GM19023 (cell line): ENCODE measurements around the gene PARD6G.
"Not testable (repeated sequence)": the region's sequence is repeated elsewhere in the genome, so short reads cannot be mapped to it uniquely, and the experiment has no call there.

Experiments
- ATAC-seq: cut with Tn5 transposase; IDR thresholded peaks from one replicate; pipeline ENCODE4 v1.9.1; 2021; ENCODE audit warnings: mild to moderate bottlenecking, moderate library complexity; ENCODE audit not compliant: unreplicated experiment

PARD6G gene

DNA sequence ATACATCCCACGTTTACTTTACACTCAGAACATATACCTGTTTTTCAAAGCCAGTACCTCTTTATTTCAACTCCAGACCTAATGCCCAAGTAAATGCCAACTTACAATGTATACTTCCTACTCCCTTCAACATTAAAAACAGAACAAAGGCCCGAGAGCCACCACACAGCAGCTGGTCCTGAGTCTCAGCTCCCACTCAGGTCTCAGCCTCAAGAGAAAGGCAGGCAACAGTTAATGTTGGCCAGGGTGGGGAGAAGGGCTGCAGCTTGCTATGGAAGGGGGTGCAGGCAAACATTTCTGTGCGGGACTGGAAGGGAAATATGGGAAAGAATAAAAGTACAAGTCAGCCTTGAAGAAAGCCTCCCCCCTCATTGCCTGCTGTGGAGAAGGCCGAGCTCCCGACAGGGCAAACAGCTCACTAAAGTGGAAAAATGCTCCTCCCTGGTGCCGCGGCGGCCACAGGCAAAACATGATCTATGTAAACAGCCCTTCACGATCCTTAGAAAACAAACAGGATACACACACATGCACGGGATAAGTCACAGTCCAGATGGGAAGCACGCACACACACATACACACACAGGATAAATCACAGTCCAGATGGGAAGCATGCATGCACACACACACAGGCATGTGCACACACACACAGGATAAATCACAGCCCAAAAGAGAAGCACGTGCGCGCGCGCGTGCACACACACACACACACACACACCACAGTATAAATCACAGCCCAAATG is 70.8 kb downstream of the PARD6G start:
- no peak for ATAC-seq

DNA sequence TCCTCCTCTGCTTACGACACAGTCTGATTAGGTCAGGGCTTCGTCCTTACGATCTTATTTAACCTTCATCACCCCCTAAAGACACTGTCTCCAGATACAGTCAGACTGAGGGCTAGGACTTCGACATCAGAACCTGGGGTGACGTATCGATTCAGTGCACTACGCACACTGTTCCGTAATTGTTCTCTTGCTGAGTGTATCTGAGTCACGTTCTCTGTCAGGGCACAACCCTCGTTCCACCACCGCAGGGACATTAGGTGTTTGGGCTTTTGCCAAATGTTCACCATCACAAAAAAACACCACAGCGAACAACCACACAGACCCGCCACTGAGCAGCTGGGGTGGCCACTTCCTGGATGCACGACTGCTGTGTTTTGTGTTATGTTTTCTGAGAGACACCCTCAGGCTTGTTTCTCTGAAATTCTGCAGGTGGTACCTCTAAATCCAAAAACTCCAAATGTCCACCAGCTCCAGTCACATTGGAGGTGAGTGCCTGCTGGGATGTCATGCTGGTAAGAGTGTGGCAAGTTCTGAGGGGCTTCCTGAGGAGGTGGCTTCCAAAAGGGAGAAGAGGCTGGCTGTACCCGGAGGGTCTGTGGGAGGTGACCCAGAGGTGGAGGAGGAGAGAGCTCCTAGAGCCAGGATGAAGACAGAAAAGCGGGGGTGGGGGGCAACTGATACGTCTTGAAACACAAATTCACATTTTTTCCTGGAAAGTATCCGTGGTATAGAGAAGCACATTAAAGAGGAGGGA is 71.7 kb downstream of the PARD6G start:
- ATAC-seq, result no peak

DNA sequence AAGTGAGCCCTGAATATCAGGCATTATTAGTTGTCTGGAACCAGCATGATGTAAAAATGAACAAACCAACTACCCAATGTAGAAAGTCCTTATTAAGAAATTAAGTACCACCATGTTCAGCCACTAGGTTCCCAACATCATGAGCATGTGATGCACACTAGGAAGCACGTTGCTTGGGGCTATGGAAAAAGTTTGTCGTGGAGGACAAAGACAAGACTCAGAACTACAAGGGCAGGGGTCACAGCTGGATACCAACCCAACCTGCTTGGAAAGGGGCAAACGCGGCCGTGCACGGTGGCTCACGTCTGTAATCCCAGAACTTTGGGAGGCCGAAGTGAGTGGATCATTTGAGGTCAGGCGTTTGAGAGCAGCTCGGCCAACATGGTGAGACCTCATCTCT is 74.3 kb downstream of the PARD6G start:
- no peak for ATAC-seq

DNA sequence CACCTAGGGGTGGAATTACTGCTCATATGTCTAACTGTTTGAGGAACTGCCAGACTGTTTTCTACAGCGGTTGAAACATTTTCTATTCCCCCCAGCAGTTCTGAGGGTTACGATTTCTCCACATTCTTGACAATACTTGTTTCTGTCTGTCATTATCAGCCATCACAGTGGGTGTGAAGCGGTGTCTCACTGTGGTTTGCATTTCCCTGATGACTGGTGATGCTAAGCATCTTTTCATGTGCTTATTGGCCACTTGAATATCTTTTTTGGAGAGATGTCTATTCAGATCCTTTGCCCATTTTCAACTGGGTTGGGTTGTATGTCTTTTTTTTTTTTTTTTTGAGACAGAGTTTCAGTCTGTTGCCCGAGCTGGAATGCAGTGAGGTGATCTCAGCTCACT is 75.3 kb downstream of the PARD6G start:
- ATAC-seq, result no peak

DNA sequence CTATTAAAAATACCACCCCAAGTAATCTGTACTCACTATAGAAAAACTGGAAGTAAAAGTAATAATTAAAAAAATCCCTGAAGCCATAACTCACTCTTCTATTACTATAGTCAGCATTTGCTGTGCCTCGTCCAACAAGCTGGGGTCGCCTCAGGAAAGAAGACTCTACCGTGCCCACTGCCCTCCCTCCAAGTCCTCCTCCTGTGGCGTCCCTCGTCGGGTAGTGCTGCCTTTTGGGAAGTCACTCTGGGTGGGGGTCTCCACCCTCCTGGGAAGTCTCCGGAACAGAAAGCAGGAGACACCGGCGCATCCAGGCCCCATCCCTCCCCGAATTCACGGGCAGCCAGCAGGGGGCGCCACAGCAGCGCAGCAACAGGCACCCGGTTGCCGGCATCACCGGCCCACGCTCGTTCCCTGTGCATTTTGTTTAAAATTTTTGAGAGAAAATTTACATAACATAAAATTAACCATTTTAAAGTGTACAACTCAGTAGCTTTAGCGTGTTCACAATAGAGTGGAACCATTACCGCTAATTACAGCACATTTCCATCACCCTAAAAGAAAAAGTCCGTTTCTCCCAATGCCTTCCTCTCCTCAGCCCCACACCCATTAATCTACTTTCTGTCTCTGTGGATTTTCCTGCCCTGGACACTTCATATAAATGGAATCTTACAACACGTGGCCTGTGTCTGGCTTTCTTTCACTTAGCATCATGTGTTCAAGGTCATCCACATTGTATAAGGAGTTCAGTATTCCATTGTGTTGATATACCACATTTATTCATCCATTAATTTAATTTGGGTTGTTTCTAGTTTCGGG is 76.1 kb downstream of the PARD6G start:
- no peak for ATAC-seq

DNA sequence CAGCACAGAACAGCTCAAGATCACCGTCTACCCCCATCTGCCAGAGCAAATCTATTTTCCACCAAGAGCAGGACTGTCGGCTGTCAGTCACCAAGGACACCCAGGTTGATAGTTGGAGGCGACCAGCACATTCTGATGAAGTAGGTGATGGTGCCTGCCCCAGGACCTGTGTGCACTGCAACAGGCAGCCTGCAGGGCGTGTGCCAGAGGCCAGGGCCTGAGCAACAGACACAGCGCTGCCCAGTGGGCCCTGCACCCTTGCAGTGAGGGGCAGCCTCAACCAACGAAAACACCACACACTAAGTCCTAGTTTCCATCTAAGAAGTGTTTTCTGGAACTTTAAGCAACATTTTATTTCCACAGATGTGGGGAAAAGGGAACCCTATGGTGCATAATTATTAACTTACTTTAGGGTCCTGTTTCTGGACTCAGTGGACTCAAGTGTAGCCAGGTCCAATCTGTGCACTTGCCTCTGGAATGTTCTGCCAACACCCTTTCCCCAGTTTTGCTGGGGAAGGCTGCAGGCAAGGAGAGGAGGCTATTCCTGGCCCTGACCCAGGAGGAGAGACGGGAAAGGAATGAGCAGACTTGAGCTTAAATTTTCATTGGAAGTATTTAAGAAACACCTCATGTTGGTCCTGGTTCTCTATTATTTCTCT is 76.8 kb downstream of the PARD6G start:
- no peak for ATAC-seq

DNA sequence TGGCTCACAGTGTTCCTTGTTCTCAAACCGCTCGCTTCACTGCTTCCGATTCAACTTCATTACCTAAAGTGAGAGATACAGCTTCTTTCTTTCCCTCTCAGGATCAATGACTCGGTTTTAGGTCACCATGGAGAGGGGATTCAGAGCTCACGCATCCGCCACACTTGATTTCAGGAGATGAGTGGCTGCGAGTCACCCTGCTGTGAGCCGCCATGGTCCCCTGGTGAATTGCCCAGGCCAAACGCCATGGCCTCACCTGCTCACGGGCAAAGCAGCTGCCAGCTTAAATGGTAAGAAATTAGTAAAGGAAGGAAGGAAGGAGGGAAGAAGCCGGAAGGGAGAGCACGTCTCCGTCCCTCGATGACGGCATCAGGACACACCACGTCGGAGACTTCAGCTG is 77.7 kb downstream of the PARD6G start:
- no peak for ATAC-seq

DNA sequence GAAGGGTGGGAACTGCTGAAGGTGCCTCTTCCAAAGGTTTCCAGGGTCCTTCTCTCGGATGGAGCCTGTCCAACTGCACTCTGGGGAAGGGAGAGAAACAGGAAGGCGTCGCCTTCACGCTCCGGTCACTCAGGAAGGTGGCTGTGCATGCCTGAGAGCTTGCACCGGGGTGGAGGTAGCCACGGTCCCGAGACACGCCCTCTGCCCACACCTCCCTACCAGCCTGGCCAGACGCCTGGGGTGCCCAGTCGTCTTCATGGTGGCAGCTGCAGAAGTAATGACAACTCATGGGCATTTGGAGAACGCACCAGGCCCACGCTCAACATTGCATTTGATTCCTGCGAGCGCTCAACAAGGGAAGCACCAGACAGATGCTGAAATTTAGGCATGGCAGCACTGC is 78.3 kb downstream of the PARD6G start:
- ATAC-seq, result no peak

DNA sequence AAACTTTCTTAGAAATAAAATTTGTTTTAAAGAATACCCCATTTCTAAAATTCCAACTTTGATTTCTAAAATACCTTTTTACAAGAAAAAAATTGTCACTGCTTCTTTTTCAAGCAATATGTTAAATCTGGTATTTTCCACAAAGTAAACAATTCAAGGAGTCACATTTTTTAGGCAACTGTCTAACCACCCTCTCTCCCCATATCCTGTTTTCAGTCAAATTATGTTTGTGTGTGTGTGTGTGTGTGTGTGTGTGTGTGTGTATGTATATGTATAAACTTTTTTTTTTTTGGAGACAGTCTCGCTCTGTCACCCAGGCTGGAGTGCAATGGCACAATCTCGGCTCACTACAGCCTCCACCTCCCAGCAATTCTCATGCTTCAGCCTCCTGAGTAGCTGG is 79.0 kb downstream of the PARD6G start:
- ATAC-seq, result no peak

DNA sequence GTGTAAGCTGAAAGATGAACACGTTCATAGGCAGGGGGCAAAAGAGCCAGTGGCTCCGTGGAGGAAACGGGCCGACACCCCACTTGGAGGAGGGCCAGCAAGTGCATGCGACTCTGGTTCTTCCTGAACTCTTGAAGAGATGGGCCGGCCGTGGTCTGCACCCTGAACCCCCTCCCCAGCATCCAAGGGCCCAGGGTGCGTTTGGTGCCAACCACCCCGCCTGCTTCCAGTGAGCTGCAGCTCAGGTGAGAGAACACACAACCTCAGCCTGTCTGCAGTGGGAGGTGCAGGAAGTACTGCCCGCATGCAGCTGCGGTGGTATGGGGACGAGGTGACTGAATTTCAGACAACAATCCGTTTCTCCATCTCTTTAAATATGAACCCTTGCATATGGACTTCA is 79.4 kb downstream of the PARD6G start:
- ATAC-seq, result no peak

DNA sequence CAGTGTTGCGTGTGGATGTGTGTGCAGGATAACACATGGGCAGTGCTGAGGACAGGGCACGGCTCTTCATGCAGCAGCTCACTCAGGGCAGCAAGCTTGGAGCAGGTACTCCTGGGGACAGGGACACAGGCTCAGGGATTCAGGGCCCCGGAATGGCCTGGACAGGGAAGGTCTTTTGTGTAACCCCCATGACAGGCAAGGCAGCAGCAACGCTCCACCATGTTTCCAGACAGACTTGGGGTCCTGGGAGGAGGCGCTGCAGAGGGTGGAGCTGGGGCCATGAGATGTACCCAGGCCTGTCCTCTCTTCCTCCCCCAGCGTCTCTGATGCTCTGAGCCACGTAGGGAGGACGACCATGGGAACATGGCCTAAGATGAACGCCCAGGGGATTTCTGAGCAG is 80.0 kb downstream of the PARD6G start:
- ATAC-seq, result no peak

DNA sequence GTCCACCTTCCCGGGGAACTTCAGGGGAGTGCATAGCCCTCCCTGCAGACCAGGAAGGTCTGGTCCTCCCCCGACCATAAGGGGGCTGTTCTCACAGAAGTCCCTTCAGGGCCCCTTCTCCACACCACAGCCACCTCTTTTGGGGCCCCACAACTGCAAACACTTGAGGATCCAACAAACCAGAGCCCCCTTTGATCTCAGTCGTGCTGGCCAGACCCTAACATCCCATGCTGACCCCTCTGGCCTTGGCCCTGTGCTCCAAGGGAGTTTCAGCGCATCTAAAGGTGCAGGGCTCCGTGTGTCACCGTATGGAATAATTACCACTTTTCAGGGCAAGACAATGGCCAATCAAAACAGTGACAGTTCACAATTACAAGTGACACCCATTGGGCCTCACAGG is 80.6 kb downstream of the PARD6G start:
- ATAC-seq, result no peak

DNA sequence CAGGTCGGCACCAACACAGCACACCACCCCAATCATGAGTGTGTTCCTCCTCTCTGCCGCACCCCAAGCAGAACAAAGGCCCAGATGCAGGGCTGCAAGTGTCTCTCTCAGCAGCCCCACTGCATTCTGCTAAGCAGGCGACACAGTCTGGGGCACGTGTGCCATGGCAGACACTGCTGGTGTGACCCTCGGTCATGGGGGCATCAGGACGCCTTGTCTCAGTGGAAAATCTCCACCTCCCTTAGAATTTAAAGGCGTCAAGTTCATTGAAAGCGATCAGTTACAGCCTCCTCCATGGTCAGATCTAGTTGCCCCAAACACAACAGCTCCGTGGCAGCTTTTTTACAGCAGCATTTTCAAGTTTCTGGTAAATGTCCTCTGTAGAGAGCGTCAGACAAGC is 81.1 kb downstream of the PARD6G start:
- ATAC-seq, result no peak

DNA sequence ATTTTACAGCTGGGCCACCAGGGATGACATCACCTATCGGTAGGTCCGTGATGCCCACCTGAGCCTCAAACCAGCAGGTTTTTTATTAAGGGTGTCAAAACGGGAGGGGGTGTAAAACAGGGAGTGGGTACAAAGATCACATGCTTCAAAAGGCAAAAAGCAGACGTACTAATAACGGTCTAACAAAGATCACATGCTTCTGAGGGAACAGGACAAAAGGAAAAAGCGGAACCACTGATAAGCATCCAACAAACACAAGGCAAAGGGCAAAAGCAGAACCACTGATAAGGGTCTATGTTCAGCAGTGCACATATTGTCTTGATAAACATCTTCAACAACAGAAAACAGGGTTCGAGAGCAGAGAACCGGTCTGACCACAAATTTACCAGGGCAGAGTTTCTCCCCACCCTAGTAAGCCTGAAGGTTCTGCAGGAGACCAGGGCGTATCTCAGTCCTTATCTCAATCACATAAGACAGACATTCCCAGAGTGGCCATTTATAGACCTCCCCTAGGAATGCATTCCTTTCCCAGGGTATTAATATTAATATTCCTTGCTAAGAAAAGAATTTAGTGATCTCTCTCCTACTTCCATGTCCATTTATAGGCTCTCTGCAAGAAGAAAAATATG is 82.5 kb downstream of the PARD6G start:
- not testable (repeated sequence) for ATAC-seq

DNA sequence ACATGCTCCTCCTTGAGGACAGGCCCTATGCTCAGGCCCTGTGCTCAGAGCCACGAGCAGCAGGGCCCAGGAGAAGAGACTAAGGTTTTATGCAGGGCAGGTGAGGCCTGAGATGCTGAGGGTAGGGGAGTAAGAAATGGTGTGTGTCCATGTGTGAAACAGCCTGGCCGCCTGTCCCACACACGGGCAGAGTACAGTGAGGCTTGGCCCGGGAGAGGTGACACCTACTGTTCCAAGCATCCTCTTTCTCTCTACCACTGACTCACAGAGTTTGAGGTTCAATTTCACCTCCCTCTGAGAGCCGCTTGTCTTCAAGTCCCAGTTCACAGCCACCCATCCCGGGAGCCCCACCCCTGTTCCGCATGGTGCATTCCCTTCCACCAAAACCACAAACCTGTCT is 84.1 kb downstream of the PARD6G start:
- ATAC-seq, result no peak

DNA sequence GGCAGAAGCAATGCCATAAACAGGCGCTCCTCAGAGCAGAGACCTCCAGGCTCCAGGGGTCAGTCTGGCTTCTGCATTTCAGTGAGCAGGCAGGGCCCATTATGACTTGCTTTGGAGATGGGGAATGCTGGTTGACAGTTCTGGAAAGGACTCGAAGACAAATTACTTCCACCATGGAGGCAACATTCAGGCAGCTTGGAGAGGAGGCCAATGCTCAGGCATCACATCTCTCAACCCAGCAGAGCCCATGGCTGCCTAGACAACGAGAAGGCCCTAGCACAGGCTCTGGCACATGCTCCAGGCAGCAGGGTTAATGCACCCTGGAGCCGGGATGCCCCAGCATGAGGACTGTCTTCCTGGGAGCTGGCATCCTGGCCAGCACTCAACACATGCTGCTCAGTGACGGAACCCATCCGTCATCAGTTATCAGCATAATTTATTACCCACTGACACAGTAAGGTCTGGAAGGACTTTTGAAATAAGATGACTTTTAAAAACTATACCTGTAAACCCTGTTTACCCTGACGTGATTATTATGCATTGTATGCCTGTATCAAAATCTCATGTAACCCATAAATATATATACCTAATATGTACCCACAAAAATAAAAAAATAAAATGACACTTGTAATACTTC is 85.4 kb downstream of the PARD6G start:
- no peak for ATAC-seq

DNA sequence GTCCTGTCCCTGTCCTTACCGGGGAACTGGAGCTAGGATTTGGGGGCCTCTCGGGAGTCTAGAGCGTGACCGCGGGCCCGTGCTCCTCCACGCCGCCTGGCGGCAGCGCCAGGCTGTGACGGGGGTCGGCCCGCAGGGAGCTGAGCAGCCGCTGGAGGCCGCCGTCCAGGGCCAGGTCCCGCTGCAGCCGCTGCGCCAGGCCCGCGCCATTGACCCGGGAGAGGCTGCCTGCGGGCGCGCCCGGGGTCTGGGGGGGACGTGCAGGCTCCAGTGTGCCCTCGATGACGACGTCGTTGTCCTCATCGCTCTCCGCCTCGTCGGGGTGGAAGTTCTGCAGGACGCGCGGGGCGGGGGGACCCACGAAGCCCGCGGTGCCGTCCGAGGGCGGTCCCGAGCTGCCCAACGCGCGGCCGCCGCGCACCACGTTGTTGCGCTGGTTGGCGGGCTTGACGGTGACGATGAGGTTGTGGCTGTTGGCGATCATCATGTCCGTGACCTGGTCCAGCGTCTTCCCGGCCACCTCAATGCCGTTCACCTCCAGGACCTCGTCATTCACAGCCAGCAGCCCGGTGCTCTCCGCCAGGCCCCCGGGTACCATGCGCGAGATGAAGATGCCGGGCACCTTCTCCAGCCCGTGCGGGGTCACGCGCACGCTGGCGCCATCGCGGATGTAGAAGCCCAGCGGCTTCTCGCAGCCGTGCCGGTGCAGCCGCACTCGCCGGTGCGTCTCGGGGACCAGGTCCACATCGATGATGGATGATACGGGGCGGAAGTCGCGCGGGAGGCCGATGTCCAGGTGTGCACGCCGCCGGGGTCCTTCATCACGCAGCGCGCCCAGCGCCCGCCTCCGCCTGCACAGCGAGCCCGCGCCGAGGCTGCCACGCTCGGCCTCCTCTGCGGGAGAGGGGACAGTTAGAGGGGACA is 87.3 kb downstream of the PARD6G start:
- no peak for ATAC-seq

DNA sequence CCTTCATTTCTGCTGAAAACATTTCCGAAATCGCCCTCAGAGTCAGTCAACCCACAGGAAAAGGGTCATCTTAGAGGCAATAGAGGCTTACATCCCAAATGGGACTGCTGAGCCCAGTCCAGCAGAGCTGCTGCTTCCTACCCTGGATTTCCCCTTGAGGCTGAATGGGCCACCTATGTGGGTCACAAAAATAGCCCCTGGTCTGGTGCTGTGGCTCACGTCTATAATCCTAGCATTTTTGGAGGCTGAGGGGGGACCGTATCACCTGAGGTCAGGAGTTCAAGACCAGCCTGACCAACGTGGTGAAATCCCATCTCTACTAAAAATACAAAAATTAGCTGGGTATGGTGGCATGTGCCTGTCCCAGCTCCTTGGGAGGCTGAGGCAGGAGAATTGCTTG is 88.9 kb downstream of the PARD6G start:
- ATAC-seq, result no peak

DNA sequence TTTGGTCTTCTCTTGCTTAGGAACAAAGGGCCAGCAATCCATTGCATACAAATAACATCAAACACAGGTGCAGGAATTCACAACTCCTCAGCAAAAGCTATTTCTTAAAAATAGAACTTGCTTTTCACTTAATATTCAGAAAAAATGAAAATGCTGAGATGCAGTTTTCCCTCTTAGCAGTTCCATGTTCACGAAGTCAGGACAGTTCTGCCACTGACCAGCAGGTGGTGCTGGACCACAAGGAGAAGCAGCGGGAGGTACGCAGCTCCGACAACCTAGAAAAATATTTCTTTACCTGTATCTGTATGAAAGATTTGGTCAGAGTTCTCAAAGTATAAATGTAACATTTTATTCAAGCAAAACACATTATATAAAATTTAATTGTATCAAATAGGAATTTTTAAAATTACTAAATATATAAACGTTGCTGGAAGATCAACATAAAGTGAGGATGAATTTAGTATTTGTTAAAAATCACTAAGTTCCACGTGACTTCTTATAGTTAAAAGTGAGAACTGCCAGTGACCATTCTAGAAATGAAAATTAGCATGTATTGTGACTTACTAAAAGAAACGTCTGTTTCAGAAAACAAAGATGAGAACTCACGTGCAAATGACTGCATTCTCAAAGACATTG is 89.5 kb downstream of the PARD6G start:
- no peak for ATAC-seq
